GM19372 (cell line): ENCODE data around the gene KLHL42.
A peak's percentile ranks its signal among the peaks of the same experiment; 100 is the strongest.
"Not testable (repeated sequence)": the region's sequence is repeated elsewhere in the genome, so short reads cannot be mapped to it uniquely, and the experiment has no call there.

ENCODE experiments used
- ATAC-seq: cut with Tn5 transposase; IDR thresholded peaks from one replicate; pipeline ENCODE4 v1.9.1; 2021; ENCODE audit warnings: mild to moderate bottlenecking, low read depth, moderate library complexity; ENCODE audit not compliant: unreplicated experiment

Gene KLHL42, protein sequence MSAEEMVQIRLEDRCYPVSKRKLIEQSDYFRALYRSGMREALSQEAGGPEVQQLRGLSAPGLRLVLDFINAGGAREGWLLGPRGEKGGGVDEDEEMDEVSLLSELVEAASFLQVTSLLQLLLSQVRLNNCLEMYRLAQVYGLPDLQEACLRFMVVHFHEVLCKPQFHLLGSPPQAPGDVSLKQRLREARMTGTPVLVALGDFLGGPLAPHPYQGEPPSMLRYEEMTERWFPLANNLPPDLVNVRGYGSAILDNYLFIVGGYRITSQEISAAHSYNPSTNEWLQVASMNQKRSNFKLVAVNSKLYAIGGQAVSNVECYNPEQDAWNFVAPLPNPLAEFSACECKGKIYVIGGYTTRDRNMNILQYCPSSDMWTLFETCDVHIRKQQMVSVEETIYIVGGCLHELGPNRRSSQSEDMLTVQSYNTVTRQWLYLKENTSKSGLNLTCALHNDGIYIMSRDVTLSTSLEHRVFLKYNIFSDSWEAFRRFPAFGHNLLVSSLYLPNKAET

DNA sequence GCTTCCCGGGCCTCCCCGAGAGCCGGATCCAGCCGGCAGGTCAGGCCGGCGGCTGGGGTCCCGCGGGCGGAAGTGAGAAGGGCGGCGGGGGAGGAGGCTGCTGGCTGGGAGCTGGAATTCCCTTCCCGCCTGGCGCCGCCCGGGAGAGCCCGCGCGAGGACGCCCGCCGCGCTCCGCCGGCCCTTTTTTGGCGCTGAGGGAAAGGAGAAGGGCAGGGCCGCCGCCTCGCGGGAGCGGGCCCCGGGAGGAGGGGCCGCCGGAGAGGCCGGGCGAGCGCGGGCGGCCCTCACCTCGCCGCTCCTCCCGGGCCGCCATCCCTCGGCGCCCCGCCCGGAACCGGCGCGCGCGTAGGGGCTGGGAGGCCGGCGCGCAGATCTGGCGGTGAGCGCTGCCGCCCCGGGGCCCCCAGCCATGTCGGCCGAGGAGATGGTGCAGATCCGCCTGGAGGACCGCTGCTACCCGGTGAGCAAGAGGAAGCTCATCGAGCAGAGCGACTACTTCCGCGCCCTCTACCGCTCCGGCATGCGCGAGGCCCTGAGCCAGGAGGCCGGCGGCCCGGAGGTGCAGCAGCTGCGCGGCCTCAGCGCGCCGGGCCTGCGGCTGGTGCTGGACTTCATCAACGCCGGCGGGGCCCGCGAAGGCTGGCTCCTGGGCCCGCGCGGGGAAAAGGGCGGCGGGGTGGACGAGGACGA, at the start of gene KLHL42, which contains the start of gene MANSC4:
TSS of gene KLHL42 (plus strand) at position 314 of the 692 bp plus-strand sequence. CDS start at position 412, 98 bp downstream.
TSS of gene MANSC4 (minus strand) at position 317 of the 692 bp plus-strand sequence. CDS start 8,960 bp downstream, outside the sequence.
- peak; percentile 67 for ATAC-seq

DNA sequence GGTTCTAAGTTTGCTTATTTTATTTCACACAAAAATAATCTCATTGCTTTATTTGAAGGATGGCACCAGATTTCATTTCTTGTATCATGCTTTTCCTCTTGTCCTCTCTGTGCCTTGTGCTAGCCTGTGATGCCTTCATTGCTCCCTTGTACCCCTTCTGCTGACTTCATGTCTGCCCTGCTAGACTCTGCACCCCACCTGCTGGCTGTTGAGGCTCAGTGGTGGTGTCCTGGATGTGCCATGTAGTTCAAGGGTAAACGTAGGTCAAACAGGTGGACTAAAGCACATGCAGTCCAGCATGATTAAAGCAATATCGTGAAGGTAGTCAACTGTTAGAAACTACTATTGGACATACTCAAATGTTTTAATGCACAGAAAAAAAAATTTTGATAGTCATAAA, 47.8 kb upstream of the KLHL42 start:
- ATAC-seq: no peak

DNA sequence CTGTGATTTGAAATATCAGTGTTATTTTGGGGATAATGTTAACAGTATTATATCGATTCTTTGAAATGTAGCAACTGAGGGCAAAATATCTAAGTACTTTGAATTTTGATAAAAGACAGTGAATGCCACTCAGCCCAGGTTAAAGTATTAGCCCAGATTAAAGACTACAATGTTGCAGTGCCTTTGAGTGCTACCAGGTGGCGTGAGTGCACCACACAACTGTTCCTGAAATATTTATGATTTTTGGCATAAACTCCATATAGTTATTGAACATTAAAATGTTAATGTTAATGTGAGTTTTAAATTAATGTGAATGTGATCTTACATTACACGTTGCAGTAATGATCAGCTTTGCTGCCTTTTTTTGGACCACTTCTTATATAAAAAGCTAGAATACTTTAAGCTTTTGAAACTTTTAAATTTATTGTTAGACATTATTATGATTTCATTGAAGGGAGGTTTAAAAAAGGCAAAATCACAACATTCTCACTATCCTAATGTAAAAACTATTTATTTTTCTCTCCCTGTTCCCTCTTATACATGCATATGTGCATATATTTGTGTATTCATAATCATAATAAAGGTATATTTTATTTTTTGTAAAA, 46.9 kb upstream of the KLHL42 start:
- peak; percentile 71 for ATAC-seq

- no peak for ATAC-seq
Measured at GRCh38 chr12:27733791-27734190, 46.2 kb upstream of the KLHL42 start.

GRCh38 chr12:27734321-27734720, 45.7 kb upstream of the KLHL42 start:
- not testable (repeated sequence) for ATAC-seq

DNA sequence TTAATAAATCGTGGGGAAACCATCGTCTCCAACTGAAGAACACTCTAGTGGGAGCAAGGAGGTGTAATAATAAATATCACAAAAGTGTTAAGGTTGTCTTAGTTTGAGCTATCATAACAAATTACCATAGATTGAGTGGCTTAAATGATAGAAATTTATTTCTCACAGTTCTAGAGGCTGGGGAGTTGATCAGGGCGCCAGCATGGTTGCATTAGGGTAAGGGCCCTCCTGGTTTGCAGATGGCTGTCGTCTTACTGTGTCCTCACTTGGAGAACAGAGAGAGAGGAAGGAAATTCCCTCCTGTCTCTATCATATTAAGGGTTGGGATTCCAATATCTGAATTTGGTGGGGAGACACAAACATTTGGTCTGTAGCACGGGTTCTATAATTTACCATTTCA, 36.4 kb upstream of the KLHL42 start:
- ATAC-seq: no peak

DNA sequence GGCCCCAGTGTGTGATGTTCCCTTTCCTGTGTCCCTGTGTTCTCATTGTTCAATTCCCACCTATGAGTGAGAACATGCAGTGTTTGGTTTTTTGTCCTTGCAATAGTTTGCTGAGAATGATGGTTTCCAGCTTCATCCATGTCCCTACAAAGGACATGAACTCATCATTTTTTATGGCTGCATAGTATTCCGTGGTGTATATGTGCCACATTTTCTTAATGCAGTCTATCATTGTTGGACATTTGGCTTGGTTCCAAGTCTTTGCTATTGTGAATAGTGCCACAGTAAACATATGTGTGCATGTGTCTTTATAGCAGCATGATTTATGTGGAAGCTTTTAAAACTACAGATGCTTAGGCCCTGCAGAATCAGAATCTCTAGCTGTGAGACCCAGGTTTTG, 34.3 kb upstream of the KLHL42 start:
- ATAC-seq: not testable (repeated sequence)

DNA sequence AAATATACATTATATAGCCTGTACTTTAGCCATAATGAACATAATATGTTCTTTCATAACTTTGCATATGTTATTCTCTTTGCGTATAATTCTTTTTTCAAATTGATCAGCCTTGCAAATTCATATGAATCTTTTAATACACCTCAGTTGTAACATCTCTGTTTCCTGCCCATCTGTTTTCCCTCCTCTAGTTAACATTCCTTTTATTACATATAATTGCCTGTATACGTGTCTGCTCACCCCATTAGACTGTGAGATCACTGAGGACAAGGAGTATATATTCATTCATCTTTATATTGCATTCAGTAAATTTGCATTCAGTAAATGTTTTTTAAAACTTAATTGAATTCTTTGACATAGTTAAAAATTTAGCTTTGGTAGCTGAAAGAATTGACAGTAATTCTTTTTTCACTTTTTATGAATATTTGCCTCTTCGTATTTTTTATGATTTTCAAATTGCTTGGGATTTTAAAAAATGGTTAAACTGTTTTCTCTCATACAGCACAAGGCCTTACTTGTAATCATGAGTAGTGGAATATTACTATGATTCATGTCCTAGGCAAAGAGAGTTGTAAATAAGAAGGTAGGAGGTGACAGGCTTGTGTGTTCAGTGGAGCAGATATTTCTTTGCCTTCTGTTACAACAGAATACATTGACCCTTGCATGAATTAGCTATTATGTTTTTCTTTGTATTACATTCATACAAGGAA, 32.8 kb upstream of the KLHL42 start:
- no peak for ATAC-seq

DNA sequence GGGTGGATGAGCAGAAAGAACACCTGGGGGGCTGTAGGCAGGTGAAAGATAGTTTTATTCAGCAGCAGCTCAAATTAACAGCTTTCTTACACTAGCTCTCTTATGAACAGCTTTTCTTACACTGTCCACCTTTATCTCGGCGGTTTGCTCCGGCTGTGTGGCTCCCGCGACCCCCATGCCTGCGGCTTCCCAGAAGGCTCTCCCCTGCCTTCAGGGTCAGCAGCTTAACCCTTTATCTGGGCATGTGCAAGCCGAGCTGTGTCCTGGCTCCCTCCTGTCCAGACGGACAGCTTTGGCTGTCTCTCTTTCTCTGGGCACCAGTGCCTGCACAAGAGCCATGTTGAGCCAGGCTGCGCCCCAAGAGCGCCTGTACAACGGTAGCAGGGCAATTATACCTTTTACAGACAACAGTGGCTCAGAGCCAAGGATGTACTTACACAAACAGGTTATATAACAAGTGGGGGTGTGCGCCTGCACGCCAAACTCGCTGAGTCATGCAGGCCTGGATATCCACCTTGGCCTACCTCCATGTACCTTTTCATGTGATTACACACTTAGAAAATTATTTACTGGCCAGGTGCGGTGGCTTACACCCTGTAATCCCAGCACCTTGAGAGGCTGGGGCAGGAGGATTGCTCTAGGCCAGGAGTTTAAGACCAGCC, 28.5 kb upstream of the KLHL42 start:
- ATAC-seq: no peak

GRCh38 chr12:27754795-27755194, 25.2 kb upstream of the KLHL42 start:
- no peak for ATAC-seq

DNA sequence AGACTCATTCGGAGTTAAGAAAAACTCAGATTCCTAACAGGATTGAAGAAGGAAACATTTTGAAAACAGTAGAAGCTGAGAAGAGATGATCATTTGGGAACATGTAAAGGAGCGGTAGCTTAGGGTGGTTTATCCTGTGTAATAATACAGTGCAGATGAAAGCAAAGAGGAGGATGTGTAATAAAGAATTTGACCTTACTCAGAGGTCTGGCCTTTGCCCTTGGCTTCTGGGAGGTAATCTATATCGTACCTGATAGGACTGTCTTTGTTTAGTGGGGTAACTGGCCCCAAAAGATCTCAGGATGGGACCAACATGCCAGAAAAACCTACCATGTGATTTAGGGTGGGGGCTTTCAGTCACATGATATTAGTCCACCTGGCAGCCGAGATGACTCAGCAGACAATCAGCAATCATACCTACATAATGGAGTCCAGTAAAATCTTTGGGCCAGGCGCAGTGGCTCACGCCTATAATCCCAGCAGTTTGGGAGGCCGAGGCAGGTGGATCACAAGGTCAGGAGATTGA, 23.3 kb upstream of the KLHL42 start:
- ATAC-seq: no peak

- ATAC-seq: no peak
Measured at GRCh38 chr12:27762757-27763156, 17.3 kb upstream of the KLHL42 start.

- no peak for ATAC-seq
Measured at GRCh38 chr12:27766587-27766986, 13.4 kb upstream of the KLHL42 start.

GRCh38 chr12:27769142-27769673, 10.8 kb upstream of the KLHL42 start:
- ATAC-seq: no peak

DNA sequence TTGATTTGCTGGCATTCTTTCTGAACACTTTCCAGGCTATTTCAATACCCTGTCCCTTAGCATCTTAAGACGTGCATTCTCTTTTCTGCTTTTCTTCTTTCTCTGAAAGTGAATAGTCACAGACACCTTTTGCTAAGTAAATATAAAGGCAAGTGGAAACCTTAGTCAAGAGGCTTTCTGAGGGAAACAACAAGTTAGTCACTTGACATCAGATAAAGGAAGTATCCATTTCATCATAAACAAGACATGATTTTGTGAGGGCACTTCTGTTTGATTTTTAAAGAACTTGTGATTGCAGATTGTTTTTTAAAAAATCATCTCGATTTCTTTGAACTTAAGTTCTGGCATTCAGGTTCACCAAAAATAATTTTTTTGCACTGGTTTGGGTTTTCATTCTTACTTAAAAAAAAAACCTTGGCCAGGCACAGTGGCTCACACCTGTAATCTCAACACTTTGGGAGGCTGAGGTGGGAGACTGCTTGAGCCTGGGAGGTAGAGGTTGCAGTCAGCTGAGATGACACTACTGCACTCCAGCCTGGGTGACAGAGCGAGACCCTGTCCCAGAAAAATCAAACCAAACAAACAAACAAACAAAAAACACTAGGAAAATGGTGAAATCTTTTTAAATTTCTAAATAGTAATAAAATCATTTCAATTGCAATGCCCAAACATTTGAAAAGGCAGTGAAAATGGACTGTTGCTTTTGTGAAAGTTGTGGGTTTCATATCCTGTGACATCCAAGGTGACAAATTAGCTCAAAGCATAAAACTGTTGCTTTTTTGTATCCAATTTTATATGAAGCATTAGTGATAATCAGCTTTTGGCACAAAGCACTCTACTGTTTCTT, 8.3 kb upstream of the KLHL42 start:
- ATAC-seq: no peak

DNA sequence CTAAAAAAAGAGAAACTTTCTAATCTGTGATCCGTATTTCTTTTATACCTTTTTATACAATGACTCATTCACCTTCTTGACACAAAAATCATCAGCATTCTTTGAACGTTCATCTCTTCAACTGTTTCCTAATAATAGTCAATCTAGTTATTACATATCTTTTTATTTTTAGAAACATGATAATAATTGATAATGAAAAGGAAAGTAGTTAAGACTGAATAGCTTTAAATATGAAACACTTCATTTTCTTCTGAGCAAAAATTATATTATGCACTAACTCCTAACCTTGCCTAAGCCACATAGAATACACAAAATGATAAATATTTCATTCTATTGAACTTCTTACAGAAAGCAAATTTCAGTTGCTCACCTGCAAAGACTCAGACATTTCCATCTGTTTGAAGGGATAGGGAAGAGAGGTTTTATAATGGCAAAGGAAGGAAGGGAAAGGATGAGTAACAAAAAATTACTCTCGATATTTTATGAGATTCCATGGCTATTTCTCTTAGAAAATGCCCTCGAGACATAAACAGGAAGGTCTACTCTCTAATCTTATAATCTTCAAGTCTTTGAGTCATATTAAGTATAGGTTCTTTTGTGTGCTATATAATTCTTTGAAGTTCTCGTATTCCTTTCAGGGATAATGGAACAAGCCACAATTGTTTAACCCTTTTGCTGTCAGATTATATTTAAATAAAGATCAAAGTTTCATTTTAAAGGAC, 7.5 kb upstream of the KLHL42 start:
- no peak for ATAC-seq

DNA sequence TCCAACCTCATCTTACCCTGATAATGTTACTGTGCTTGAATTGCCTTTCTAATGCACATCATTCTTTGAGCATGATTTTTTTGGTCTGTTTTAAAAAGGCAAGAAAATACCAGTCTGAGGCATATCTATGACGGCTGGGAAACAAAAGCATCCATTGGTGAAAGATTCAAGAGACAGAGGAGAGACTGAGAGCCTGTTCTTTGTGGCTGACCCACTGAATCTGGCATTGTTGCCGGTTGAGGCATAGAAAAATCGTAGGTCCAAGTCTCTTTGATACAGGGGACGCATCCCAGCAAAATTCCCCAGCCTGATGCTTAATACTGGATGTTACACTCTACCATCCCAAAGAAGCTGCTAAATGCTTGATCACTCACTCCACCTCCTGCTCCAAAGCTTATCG, 2.9 kb upstream of the KLHL42 start:
- no peak for ATAC-seq

DNA sequence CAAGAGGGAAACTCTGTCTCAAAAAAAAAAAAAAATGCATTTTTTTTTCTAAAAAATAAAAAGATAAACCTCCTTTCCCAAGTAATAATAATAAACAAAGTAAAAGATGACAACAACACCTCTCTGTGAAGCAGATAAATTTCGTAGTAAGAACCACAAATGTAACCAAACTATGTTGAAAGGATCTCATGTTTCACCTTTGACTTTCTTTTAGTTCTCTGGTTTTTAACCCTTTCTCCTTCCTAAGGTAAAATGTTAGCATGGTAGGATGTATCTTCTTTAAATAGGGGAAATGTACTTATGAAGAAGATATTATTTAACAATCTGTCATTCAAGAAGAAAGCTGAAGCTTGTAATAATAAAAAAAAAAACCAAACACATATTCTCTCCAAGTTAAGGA, 1.8 kb upstream of the KLHL42 start:
- no peak for ATAC-seq
